ENCODE results near the gene DCST1. TPM values are rescaled to one million over a fixed set of nuclear protein-coding genes. Genes with fewer than 3 reads are reported as not detected.

The DCST1 gene
- total and polyA plus RNA-seq, 2 donors (not counting 3 experiments of a cell fraction or from before 2014, with no cell fraction given): not detected

- H2AFZ ChIP-seq (ENCODE audit: low read depth, low read length): no peak overlapping the region
- no peaks in the 10 kb centered on the region for H3K9me1 ChIP-seq (replicated peaks; ENCODE audit: control insufficient read depth, extremely low read depth, insufficient read depth, low read length)
- intact Hi-C loops (cut with micrococcal nuclease): no loop called here
- CTCF ChIA-PET: interaction anchor here (0.7 to 2.5 kb wide), 5 partner anchors 17 to 80 kb away, joined by 3 to 7 read pairs (median 4); partner anchors contain the start of gene ADAM15
- no peak for FAIRE-seq
- POLR2A ChIA-PET: no interaction called here
- H3K9me3 ChIP-seq (replicated peaks; ENCODE audit: control insufficient read depth, insufficient read depth, low read length): no peaks in the 10 kb centered on the region
- H3K36me3 ChIP-seq (ENCODE audit: control insufficient read depth in 2 of 2, extremely low read depth in 1 of 2, insufficient read depth in 2 of 2, low read length in 2 of 2): no peaks in the 10 kb centered on the region
- TF ChIP-seq EZH2 (IDR thresholded peaks at IDR 0.05; ENCODE audit: borderline replicate concordance, low read depth, low read length, severe bottlenecking) (no peak), MYC (IDR thresholded peaks at IDR 0.05; ENCODE audit: low read depth, low read length) (no peak), GATA2 (IDR thresholded peaks at IDR 0.05; ENCODE audit: insufficient read depth, insufficient read length, low read depth, low read length) (no peak), POLR2AphosphoS5 (IDR thresholded peaks at IDR 0.05; ENCODE audit: insufficient read depth, low read depth, low read length) (no peak), FOS (IDR thresholded peaks at IDR 0.05; ENCODE audit: borderline replicate concordance, insufficient read depth, low read length) (no peak), POLR2A (IDR thresholded peaks at IDR 0.05; ENCODE audit: low read depth, low read length) (no peak), JUN (IDR thresholded peaks at IDR 0.05; ENCODE audit: borderline replicate concordance, insufficient read depth, insufficient read length, low read depth) (no peak)
- TF ChIP-seq, protein P1, sequence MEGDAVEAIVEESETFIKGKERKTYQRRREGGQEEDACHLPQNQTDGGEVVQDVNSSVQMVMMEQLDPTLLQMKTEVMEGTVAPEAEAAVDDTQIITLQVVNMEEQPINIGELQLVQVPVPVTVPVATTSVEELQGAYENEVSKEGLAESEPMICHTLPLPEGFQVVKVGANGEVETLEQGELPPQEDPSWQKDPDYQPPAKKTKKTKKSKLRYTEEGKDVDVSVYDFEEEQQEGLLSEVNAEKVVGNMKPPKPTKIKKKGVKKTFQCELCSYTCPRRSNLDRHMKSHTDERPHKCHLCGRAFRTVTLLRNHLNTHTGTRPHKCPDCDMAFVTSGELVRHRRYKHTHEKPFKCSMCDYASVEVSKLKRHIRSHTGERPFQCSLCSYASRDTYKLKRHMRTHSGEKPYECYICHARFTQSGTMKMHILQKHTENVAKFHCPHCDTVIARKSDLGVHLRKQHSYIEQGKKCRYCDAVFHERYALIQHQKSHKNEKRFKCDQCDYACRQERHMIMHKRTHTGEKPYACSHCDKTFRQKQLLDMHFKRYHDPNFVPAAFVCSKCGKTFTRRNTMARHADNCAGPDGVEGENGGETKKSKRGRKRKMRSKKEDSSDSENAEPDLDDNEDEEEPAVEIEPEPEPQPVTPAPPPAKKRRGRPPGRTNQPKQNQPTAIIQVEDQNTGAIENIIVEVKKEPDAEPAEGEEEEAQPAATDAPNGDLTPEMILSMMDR (IDR thresholded peaks at IDR 0.05; ENCODE audit: extremely low read depth in 1 of 2, insufficient read depth in 1 of 2, low read depth in 1 of 2, low read length in 2 of 2): no peak
- TF ChIP-seq, protein P2, sequence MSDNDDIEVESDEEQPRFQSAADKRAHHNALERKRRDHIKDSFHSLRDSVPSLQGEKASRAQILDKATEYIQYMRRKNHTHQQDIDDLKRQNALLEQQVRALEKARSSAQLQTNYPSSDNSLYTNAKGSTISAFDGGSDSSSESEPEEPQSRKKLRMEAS (IDR thresholded peaks at IDR 0.05; ENCODE audit: insufficient read depth, insufficient read length): no peak
- H3K4me1 ChIP-seq (ENCODE audit: control insufficient read depth, extremely low read depth, insufficient read depth, low read length): no peaks in the 10 kb centered on the region
- no peak overlapping the region for H3K27ac ChIP-seq (ENCODE audit: insufficient read depth, low read depth, low read length)
- H3K79me2 ChIP-seq (ENCODE audit: control insufficient read depth, insufficient read depth, low read length): no peaks in the 10 kb centered on the region
- H3K4me3 ChIP-seq (replicated peaks in 1 of 3; ENCODE audit: insufficient read depth in 1 of 3, low read depth in 1 of 3, low read length in 3 of 3): no peak overlapping the region
- no peak overlapping the region for H3K9ac ChIP-seq (replicated peaks; ENCODE audit: extremely low read depth, insufficient read depth, low read length)
- BruUV-seq (replicated peaks): no TSS peak
- H3K4me2 ChIP-seq (ENCODE audit: insufficient read depth, low read length): no peak overlapping the region
- no peaks in the 10 kb centered on the region for H4K20me1 ChIP-seq (replicated peaks; ENCODE audit: control insufficient read depth, extremely low read depth, insufficient read depth, low read length)
- no peaks in the 10 kb centered on the region for H3K27me3 ChIP-seq (ENCODE audit: control insufficient read depth in 2 of 2, insufficient read depth in 2 of 2, low read length in 2 of 2)
- DNase-seq (ENCODE audit: low read depth, low spot score): no peak
- dilution Hi-C loops (cut with MboI; ENCODE audit: extremely low pct_ligation_motif_present, low sequenced_read_pairs): no loop called here
Observed at GRCh38 chr1:155023627-155024026, 10.0 kb upstream of the DCST1 start.
